Breast epithelium (tissue), 4 donors: ENCODE results near the gene EEF1AKMT3. TPM values are rescaled to one million over a fixed set of nuclear protein-coding genes. Genes with fewer than 3 reads are reported as not detected.

Experiments
- DNase-seq, 2 donors: peaks; one replicate each; pipeline ENCODE4 v3.0.0-alpha.2; 2019; ENCODE audit warnings: low spot score in 2 of 2
- H3K27ac ChIP-seq, 2 donors: fragments of 200-600 bp; sonication (generic) in 1 of 2; one replicate each; pipeline ENCODE4 v1.5.1; 2016 to 2019; ENCODE audit warnings: mild to moderate bottlenecking in 1 of 2
- H3K27me3 ChIP-seq, 2 donors: fragments of 200-600 bp; sonication (generic) in 1 of 2; one replicate each; pipeline versions ENCODE4 v1.5.1 to v1.6.0; 2017 to 2019; ENCODE audit warnings: control low read depth in 1 of 2, mild to moderate bottlenecking in 1 of 2
- H3K36me3 ChIP-seq: fragments of 200-600 bp; one replicate; pipeline ENCODE4 v1.5.1; 2019
- H3K4me1 ChIP-seq, 2 donors: fragments of 200-600 bp; sonication (generic); one replicate each; pipeline ENCODE4 v1.5.1; 2016 to 2019; ENCODE audit warnings: control low read depth in 1 of 2
- H3K4me3 ChIP-seq, 3 donors: fragments of 200-600 bp; sonication (generic); 1 replicate in 2 of 3; 2 replicates in 1 of 3; pipeline ENCODE4 v1.5.1; 2016 to 2019; ENCODE audit warnings: mild to moderate bottlenecking in 3 of 3, moderate library complexity in 2 of 3
- H3K9me3 ChIP-seq, 2 donors: fragments of 200-600 bp; sonication (generic) in 1 of 2; one replicate each; pipeline ENCODE4 v1.5.1; 2016 to 2019; ENCODE audit warnings: control low read depth in 1 of 2
- CTCF ChIP-seq, 3 donors: fragments of 450-650 bp; IDR thresholded peaks; one replicate each; pipeline ENCODE4 v1.5.1; 2016 to 2017; ENCODE audit warnings: antibody characterized with exemption in 3 of 3, mild to moderate bottlenecking in 3 of 3, moderate library complexity in 3 of 3
- POLR2A ChIP-seq: fragments of 450-650 bp; IDR thresholded peaks from one replicate; pipeline ENCODE4 v1.6.1; 2016; ENCODE audit warnings: antibody characterized with exemption, mild to moderate bottlenecking, moderate library complexity
- POLR2AphosphoS5 ChIP-seq, 3 donors: sonication (generic); formaldehyde crosslinking; IDR thresholded peaks; one replicate each; pipeline ENCODE4 v1.6.1; 2017; ENCODE audit warnings: antibody characterized with exemption in 3 of 3
- intact Hi-C: fragments of 100-400 bp; cut with DNase I; formaldehyde crosslinking; loops from one replicate; pipeline ENCODE4 v1.15.1; 2023; ENCODE audit warnings: low total_unique reads
- total RNA-seq, 3 donors: library from RNA; depleted of rRNA; stranded (reverse); fragments of >200 nt; gene quantifications; one replicate each; pipeline ENCODE4 v1.1.0, GENCODE V29; 2016

The EEF1AKMT3 gene
- total RNA-seq, 3 donors from 2014 or later = 15.7 to 18.1 (median 16.5) TPM

- Histone ChIP-seq H3K36me3 (no peaks in the 10 kb centered on the region), H3K27me3 (no peaks in the 10 kb centered on the region), H3K27ac (no peak overlapping the region), H3K4me3 (no peak overlapping the region), H3K9me3 (no peaks in the 10 kb centered on the region), H3K4me1 (no peaks in the 10 kb centered on the region)
- TF ChIP-seq POLR2A (no peak), POLR2AphosphoS5 (IDR thresholded peaks at IDR 0.05) (no peak), CTCF (IDR thresholded peaks at IDR 0.05) (no peak)
- intact Hi-C loops = loop anchor here (5.0 kb wide), 1 partner anchor 40 kb away; no protein-coding TSS in a partner anchor
- DNase-seq = no peak
These were observed 9.4 kb downstream of the EEF1AKMT3 start for GRCh38 chr12:57781801-57782200.

- Histone ChIP-seq H3K27me3 (no peaks in the 10 kb centered on the region), H3K9me3 (no peaks in the 10 kb centered on the region), H3K4me3 (peak overlapping the region; percentile 74 to 87 (median 86)), H3K27ac (peak overlapping the region; percentile 82 to 88), H3K36me3 (no peaks in the 10 kb centered on the region), H3K4me1 (no peaks in the 10 kb centered on the region)
- no peak for DNase-seq
- intact Hi-C loops = loop anchor here (5.0 kb wide), 1 partner anchor 40 kb away; no protein-coding TSS in a partner anchor
- TF ChIP-seq CTCF (IDR thresholded peaks at IDR 0.05) (no peak), POLR2AphosphoS5 (IDR thresholded peaks at IDR 0.05) (no peak), POLR2A (no peak)
These were observed 9.8 kb downstream of the EEF1AKMT3 start for GRCh38 chr12:57782243-57782607.

- Histone ChIP-seq H3K27ac (peak within 1 kb of the TSS; percentile 82 to 88), H3K4me1 (no peaks in the 10 kb centered on the region), H3K9me3 (no peaks in the 10 kb centered on the region), H3K36me3 (no peaks in the 10 kb centered on the region), H3K27me3 (no peaks in the 10 kb centered on the region), H3K4me3 (peak within 1 kb of the TSS; percentile 74 to 87 (median 86))
- TF ChIP-seq CTCF (IDR thresholded peaks at IDR 0.05) (peak; percentile 93 to 97 (median 95)), POLR2AphosphoS5 (IDR thresholded peaks at IDR 0.05) (peak; percentile 94 to 96 (median 96)), POLR2A (peak; percentile 55)
- DNase-seq = peak; percentile 93 to 99
- intact Hi-C loops = loop anchor here (5.0 kb wide), 1 partner anchor 39 kb away; no protein-coding TSS in a partner anchor
These were observed 10.4 kb downstream of the EEF1AKMT3 start, which contains the start of gene TSFM for GRCh38 chr12:57782608-57783465. Gene TSFM, plus strand, starts transcription at chr12:57782787. Its CDS starts 15 bp downstream, at chr12:57782802.

- Histone ChIP-seq H3K9me3 (no peaks in the 10 kb centered on the region), H3K4me1 (no peaks in the 10 kb centered on the region), H3K4me3 (peak overlapping the region; percentile 74 to 87 (median 86)), H3K27ac (peak overlapping the region in 1 of 2 donors; percentile 82), H3K36me3 (no peaks in the 10 kb centered on the region), H3K27me3 (no peaks in the 10 kb centered on the region)
- DNase-seq = no peak
- TF ChIP-seq CTCF (IDR thresholded peaks at IDR 0.05) (no peak), POLR2A (no peak), POLR2AphosphoS5 (IDR thresholded peaks at IDR 0.05) (no peak)
- intact Hi-C loops = loop anchor here (5.0 kb wide), 1 partner anchor 39 kb away; no protein-coding TSS in a partner anchor
These were observed 11.0 kb downstream of the EEF1AKMT3 start for GRCh38 chr12:57783466-57783801.

- Histone ChIP-seq H3K27ac (no peak overlapping the region), H3K4me1 (no peaks in the 10 kb centered on the region), H3K27me3 (no peaks in the 10 kb centered on the region), H3K4me3 (peak overlapping the region in 2 of 3 donors; percentile 74 to 87), H3K9me3 (no peaks in the 10 kb centered on the region), H3K36me3 (no peaks in the 10 kb centered on the region)
- intact Hi-C loops = loop anchor here (5.0 kb wide), 1 partner anchor 38 kb away; no protein-coding TSS in a partner anchor
- no peak for DNase-seq
- TF ChIP-seq CTCF (IDR thresholded peaks at IDR 0.05) (no peak), POLR2AphosphoS5 (IDR thresholded peaks at IDR 0.05) (no peak), POLR2A (no peak)
These were observed 11.4 kb downstream of the EEF1AKMT3 start for GRCh38 chr12:57783861-57784260.
